ENCODE data around the gene NMT2.

Gene NMT2

GRCh38 chr10:15149042-15149771 is 19.3 kb downstream of the NMT2 start:
- TF ChIP-seq CTCF (IDR thresholded peaks at IDR 0.05; ENCODE audit: insufficient read depth, low read length, missing control alignments): no peak
- POLR2A ChIA-PET: no interaction called here
- H3K4me3 ChIP-seq (ENCODE audit: low read depth, low read length): no peak overlapping the region
- DNase-seq (ENCODE audit: low read depth, low spot score): no peak
- CTCF ChIA-PET: interaction anchor here (1.3 kb wide), 1 partner anchor 44 kb away, joined by 3 read pairs; no protein-coding TSS in a partner anchor

- no peak for DNase-seq (ENCODE audit: low read depth, low spot score)
- ChIA-PET POLR2A (no interaction called here), CTCF (no interaction called here)
- TF ChIP-seq CTCF (IDR thresholded peaks at IDR 0.05; ENCODE audit: insufficient read depth, low read length, missing control alignments): no peak
- H3K4me3 ChIP-seq (ENCODE audit: low read depth, low read length): no peak overlapping the region
These were observed 20.7 kb downstream of the NMT2 start for GRCh38 chr10:15147594-15148392.

GRCh38 chr10:15146366-15146765 is 22.1 kb downstream of the NMT2 start:
- no peak overlapping the region for H3K4me3 ChIP-seq (ENCODE audit: low read depth, low read length)
- CTCF ChIA-PET: no interaction called here
- TF ChIP-seq CTCF (IDR thresholded peaks at IDR 0.05; ENCODE audit: insufficient read depth, low read length, missing control alignments): no peak
- POLR2A ChIA-PET: no interaction called here
- no peak for DNase-seq (ENCODE audit: low read depth, low spot score)

GRCh38 chr10:15144788-15145187 is 23.7 kb downstream of the NMT2 start:
- DNase-seq (ENCODE audit: low read depth, low spot score): no peak
- no peak overlapping the region for H3K4me3 ChIP-seq (ENCODE audit: low read depth, low read length)
- ChIA-PET CTCF (no interaction called here), POLR2A (no interaction called here)
- TF ChIP-seq CTCF (IDR thresholded peaks at IDR 0.05; ENCODE audit: insufficient read depth, low read length, missing control alignments): no peak

GRCh38 chr10:15141136-15142054 is 27.1 kb downstream of the NMT2 start:
- DNase-seq (ENCODE audit: low read depth, low spot score): no peak
- ChIA-PET POLR2A (interaction anchor here (0.9 kb wide), 1 partner anchor 10 kb away, joined by 3 read pairs; no protein-coding TSS in a partner anchor), CTCF (interaction anchor here (1.1 to 1.3 kb wide), 2 partner anchors 8 to 69 kb away, joined by 3 read pairs; no protein-coding TSS in a partner anchor)
- H3K4me3 ChIP-seq (ENCODE audit: low read depth, low read length): no peak overlapping the region
- no peak for TF ChIP-seq CTCF (IDR thresholded peaks at IDR 0.05; ENCODE audit: insufficient read depth, low read length, missing control alignments)

Data from AG04449 (cell line).